ENCODE measurements around the gene AK4.
"Not testable (repeated sequence)": the region's sequence is repeated elsewhere in the genome, so short reads cannot be mapped to it uniquely, and the experiment has no call there.

GRCh38 chr1:65148178-65148547 is at the start of gene AK4:
- not testable (repeated sequence) for TF ChIP-seq CTCF, POLR2A (IDR thresholded peaks at IDR 0.05)

Measured in esophagus squamous epithelium (tissue), 4 donors.